SH-SY5Y (cell line): ENCODE results near the gene COL1A2.

ENCODE experiments used
- GATA2 ChIP-seq: IDR thresholded peaks from 2 replicates; pipeline ENCODE4 v1.6.1; 2011; ENCODE audit warnings: mild to moderate bottlenecking, low read depth, low read length
- GATA3 ChIP-seq: IDR thresholded peaks from 2 replicates; pipeline ENCODE4 v1.6.1; 2011; ENCODE audit warnings: low read depth, mild to moderate bottlenecking, low read length, moderate library complexity

DNA sequence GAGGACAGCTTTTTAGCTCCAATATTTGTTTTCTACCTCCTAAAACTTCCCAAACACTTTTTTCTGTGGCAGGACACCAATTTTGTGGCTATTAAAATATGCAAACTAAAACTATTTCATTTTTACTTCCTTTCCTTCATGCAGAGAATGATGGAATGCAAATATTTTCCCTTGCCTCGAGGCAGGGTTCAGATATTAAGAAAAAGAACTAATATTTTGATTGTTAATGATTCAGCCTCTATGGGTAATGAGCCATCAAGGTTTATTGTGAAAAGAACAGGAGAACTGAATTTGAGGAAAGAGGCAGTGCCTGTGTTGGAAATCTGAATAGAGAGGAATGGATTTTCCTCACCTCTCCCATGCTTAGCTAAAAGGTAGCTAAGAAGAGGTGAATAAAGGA lies 71.8 kb downstream of the COL1A2 start:
- TF ChIP-seq GATA2 (no peak), GATA3 (no peak)
